ENCODE data around the gene RHOBTB1.
"Not testable (repeated sequence)": the region's sequence is repeated elsewhere in the genome, so short reads cannot be mapped to it uniquely, and the experiment has no call there.

RHOBTB1 gene

GRCh38 chr10:60868946-60869345 is 75.0 kb downstream of the RHOBTB1 start:
- no peak for DNase-seq (ENCODE audit: low spot score)

GRCh38 chr10:60865198-60865783 is 78.7 kb downstream of the RHOBTB1 start:
- no peak for DNase-seq (ENCODE audit: low spot score)

GRCh38 chr10:60863796-60864195 is 80.2 kb downstream of the RHOBTB1 start:
- DNase-seq (ENCODE audit: low spot score) = no peak

DNA sequence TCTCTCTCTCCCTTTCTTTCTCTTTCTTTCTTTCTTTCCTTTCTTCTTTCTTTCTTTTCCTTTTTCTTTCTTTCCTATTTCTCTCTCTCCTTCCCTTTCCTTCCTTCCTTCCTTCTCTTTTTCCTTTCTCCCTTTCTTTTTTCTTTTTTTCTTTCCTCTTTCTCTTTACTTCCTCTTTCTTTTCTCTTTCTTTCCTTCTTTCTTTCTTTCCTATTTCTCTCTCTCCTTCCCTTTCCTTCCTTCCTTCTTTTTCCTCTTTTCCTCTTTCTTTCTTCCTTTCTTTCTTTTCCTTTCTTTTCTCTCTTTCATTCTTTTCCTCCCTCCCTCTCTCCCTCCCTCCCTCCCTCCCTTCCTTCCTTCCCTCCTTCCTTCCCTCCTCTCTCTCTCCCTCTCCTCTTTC is 81.5 kb downstream of the RHOBTB1 start:
- no peak for DNase-seq (ENCODE audit: low spot score)

DNA sequence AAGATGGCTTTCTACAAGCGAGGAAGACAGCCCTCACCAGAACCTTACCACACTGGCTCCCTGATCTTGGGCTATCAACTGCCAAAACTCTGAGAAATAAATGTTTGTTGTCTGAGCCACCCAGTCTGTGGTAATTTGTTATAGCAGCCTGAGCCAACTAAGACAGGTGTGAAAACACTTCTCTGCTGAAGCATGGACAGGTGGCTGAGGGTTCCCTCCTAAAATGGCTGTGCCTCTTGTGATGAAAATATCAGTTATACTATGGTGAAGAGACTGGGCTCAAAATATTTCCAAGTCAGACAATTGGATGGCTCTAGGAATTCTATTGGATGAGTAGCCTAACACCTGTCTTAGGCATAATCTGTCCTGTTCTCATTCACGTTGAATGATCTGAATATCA is 87.6 kb downstream of the RHOBTB1 start:
- DNase-seq (ENCODE audit: low spot score) = no peak

GRCh38 chr10:60853637-60854036 is 90.3 kb downstream of the RHOBTB1 start:
- DNase-seq (ENCODE audit: low spot score) = no peak

GRCh38 chr10:60853107-60853506 is 90.9 kb downstream of the RHOBTB1 start:
- DNase-seq (ENCODE audit: low spot score) = no peak

DNA sequence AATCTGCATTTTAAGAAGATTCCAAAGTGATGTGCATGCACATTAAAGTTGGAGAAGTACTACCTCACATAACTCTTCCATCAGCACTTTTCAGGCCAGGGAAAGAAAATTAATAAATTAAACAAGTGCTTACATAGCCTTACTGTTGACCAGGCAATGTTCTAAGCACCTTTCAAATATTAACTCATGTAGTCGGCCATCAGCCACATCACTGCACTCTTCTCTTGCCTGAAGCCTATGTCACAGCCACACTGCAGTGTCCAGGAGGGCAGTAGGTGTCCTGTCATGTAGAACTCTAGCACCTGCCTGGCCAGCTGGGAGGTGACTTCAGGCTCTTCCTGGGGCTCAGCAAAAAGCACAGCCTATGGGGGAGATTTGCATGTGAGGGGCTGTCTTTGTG is 94.2 kb downstream of the RHOBTB1 start:
- no peak for DNase-seq (ENCODE audit: low spot score)

GRCh38 chr10:60849217-60849616 is 94.8 kb downstream of the RHOBTB1 start:
- DNase-seq (ENCODE audit: low spot score) = no peak

GRCh38 chr10:60848680-60849079 is 95.3 kb downstream of the RHOBTB1 start:
- DNase-seq (ENCODE audit: low spot score) = no peak

DNA sequence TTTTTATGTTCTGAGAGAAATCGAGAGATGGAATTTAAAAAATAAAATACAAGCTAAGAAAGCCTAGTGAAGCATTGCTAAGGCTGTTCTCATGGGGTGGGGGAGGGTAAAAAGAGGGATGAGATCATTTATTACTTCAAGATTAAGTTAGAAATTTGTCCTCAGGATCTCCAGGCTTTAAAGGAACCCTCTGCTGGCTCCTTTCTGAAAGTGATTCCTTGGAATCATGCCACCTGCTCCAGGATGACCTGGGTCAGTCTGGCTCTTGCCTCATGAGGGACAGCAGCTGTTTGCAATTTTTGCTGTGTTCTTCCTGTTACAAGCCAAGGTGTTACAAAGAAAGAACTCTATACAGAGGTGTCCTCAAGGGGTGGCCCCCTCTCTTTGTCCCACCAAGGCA is 95.9 kb downstream of the RHOBTB1 start:
- no peak for DNase-seq (ENCODE audit: low spot score)

DNA sequence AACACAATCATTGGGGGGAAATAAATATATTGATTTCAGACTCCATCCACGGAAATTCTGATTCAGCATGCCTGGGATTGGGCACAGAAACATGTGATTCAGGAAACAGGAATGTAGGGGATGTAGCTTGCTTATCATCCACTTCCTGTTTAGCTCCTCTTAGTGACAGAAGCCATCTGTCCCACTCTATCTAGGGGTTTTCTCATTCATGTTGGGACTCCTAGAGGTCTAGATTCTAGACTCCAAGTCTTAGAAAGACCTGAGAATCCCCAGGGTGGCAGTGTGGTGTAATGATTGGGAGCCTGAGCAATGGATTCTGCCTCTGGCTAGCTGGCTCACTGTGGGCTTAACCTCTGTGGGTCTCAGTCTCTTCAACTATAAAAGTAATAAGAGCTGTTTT is 97.8 kb downstream of the RHOBTB1 start:
- no peak for DNase-seq (ENCODE audit: low spot score)

- DNase-seq (ENCODE audit: low spot score) = no peak
Observed at GRCh38 chr10:60845038-60845437, 98.9 kb downstream of the RHOBTB1 start.

GRCh38 chr10:60842694-60843093 is 101.3 kb downstream of the RHOBTB1 start:
- no peak for DNase-seq (ENCODE audit: low spot score)

DNA sequence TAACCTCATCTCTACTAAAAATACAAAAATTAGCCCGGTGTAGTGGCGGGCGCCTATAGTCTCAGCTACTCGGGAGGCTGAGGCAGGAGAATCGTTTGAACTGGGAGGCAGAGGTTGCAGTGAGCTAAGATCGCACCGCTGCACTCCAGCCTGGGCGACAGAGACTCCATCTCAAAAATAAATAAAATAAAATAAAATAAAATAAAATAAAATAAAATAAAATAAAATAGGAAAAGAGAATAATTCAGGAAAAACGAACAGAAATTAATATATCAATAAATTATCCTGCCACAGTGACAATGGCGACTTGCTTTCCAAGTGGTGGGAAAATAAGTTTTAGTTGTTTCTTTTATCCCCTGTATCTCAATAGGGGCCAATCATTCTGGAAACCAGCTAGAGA is 102.8 kb downstream of the RHOBTB1 start:
- DNase-seq (ENCODE audit: low spot score) = not testable (repeated sequence)

DNA sequence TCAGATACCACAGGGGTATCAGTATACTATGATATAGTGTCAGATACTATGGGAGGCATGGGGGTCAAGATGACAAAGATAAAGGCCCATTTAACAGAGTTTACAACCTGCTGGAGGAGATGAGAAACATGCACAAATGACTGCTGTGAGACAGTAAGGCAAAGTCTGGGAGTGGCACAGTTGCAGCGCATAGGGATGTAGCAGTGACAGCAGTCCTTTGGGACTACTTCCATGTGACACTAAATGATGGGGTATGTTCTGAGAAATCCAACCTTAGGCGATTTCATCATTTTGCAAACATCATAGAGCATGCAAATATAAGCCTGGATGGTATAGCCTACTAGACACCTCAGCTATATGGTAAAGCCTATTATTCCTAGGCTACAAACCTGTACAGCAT is 108.9 kb downstream of the RHOBTB1 start:
- DNase-seq (ENCODE audit: low spot score) = no peak

GRCh38 chr10:60834401-60834800 is 109.6 kb downstream of the RHOBTB1 start:
- DNase-seq (ENCODE audit: low spot score) = no peak

DNA sequence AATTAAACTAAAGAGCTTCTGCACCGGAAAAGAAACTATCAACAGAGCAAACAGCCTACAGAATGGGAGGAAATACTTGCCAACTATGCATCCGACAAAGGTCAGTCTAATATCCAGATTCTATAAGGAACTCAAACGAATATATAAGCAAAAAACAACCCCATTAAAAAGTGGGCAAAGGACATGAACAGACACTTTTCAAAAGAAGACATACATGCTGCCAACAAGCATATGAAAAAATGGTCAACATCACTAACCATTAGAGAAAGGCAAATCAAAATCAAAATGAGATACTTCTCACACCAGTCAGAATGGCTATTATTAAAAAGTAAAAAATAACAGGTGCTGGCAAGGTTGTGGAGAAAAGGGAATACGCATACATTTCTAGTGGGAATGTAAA is 111.8 kb downstream of the RHOBTB1 start:
- DNase-seq (ENCODE audit: low spot score) = not testable (repeated sequence)

DNA sequence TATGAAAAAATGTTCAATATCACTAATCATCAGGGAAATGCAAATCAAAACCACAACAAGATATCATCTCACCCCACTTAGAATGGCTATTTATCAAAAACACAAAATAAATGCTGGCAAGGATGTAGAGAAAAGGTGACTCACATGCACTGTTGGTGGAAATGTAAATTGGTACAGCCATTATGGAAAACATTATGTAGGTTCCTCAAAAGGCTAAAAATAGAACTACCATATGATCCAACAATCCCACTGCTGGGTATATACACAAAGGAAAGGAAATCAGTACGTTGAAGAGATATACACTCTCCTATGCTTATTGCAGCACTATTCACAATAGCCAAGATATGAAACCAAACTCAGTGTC is 115.5 kb downstream of the RHOBTB1 start:
- no peak for DNase-seq (ENCODE audit: low spot score)

DNA sequence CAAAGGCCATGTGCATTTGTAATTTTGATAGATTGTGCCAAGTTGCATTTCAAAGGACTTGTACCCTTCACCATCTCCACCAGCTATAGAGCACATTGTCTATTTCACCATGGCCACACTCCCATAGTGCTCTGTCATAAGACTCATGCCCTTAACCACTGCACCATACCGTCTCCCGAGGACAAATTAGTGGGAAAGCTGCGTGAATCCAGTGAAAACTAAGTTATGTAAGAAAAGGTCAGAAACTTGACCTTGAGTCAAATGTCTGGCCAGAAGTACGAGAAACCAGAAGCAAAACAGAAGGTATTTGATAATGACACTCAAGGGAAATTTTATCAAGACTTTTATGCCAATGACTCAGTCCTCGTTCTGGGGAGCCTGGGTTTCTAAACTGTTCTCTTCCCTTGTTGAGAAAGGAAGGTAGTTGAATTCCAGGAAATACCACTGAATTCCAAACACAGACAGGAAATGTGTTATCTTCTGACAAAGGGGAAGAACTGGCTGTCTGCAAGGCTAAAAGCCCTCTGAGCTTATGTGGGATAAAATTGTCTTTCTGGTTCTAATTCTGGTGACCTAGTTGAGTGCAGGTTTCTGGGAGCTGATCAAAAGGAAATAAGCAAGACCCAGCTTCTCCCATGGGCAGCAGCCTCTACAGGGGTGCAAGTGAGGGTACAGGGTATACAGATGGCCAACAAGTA is 116.0 kb downstream of the RHOBTB1 start:
- DNase-seq (ENCODE audit: low spot score) = peak; percentile 67

- DNase-seq (ENCODE audit: low spot score) = no peak
Observed at GRCh38 chr10:60825520-60825919, 118.5 kb downstream of the RHOBTB1 start.

DNA sequence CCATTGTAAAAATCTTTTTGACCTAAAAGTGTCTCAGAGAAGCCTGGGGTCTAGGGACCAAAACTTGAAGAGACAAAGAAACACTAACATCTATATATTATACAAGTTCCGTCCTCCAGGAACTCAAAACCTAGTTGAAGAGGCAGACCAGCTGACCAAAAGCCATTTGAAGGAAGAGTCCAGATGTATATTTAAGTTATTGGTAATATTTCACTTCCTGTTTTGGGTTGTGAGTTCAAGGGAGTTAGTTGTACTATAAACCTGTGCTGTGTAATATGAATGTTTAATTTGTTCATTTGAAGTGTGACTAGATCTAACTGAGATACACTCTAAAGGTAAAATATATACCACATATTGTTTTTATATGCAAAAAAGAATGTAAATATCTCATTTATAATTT is 120.7 kb downstream of the RHOBTB1 start:
- no peak for DNase-seq (ENCODE audit: low spot score)

GRCh38 chr10:60822809-60823208 is 121.2 kb downstream of the RHOBTB1 start:
- no peak for DNase-seq (ENCODE audit: low spot score)

DNA sequence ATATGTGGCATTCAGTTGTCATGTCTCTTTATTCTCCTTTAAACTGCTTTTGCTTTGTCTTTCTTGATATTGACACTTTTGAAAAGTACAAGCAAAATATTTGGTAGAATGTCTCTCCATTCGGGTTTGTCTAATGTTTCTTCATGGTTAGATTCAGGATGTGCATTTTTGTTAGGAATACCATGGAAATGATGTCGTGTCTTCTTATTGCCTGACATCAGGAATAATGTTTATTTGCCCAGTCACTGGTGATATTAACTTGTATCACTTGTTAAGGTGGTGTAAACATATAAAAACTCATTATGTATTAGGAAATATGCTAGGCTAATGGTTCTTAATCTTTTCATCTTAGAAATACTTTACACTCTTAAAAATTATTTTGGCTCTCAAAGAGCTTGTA is 122.3 kb downstream of the RHOBTB1 start:
- DNase-seq (ENCODE audit: low spot score) = no peak
